Lower lobe of right lung (tissue), 2 donors: ENCODE data around the gene COMT. TPM values are rescaled to one million over a fixed set of nuclear protein-coding genes. Genes with fewer than 3 reads are reported as not detected.

Experiments
- ATAC-seq, 2 donors: fragments of 200-7000 bp; cut with Tn5 transposase; one replicate each; pipeline ENCODE4 v1.9.1; 2020 to 2022; ENCODE audit warnings: mild to moderate bottlenecking in 2 of 2, moderate library complexity in 2 of 2
- DNase-seq: peaks from one replicate; pipeline ENCODE4 v3.0.0-alpha.2; 2020
- H3K27ac ChIP-seq: fragments of 200-600 bp; one replicate; pipeline ENCODE4 v1.8.0; 2022
- H3K27me3 ChIP-seq: fragments of 200-600 bp; one replicate; pipeline ENCODE4 v1.8.0; 2022; ENCODE audit warnings: low read depth
- H3K36me3 ChIP-seq: fragments of 200-600 bp; one replicate; pipeline ENCODE4 v1.8.0; 2022; ENCODE audit warnings: mild to moderate bottlenecking
- H3K4me1 ChIP-seq: fragments of 200-600 bp; one replicate; pipeline ENCODE4 v1.8.0; 2022
- H3K4me3 ChIP-seq: fragments of 200-600 bp; one replicate; pipeline ENCODE4 v1.8.0; 2022; ENCODE audit warnings: mild to moderate bottlenecking
- H3K9me3 ChIP-seq: fragments of 200-600 bp; one replicate; pipeline ENCODE4 v1.8.0; 2022
- CTCF ChIP-seq: fragments of 200-600 bp; IDR thresholded peaks from one replicate; pipeline ENCODE4 v1.8.0; 2022; ENCODE audit warnings: antibody characterized with exemption, mild to moderate bottlenecking
- intact Hi-C: fragments of 100-400 bp; cut with DNase I; formaldehyde crosslinking; loops from one replicate; pipeline ENCODE4 v1.11.0; 2022
- total RNA-seq: library from RNA; stranded (reverse); fragmentation: NEBNext Ultra II Directional; extraction: Animal tissue kit (Norgen Biotek cat#: 25700); gene quantifications from one replicate; pipeline ENCODE4 v1.2.1, GENCODE V29; 2021
- donor health status: DM: no; HTN: yes; CAD: no; lungs with severe emphysema.

Gene COMT
- total RNA-seq, 1 donor from 2014 or later: 235 TPM

- ATAC-seq: no peak
- intact Hi-C loops: no loop called here
- Histone ChIP-seq H3K27ac (peak overlapping the region; percentile 6), H3K9me3 (no peaks in the 10 kb centered on the region), H3K27me3 (no peaks in the 10 kb centered on the region), H3K4me1 (peaks cover 40% of the 10 kb centered on the region), H3K36me3 (peaks cover 16% of the 10 kb centered on the region), H3K4me3 (peak overlapping the region; percentile 38)
- no peak for TF ChIP-seq CTCF
- DNase-seq: peak; percentile 42
Measured at GRCh38 chr22:19959587-19960490, 18.3 kb downstream of the COMT start.

DNA sequence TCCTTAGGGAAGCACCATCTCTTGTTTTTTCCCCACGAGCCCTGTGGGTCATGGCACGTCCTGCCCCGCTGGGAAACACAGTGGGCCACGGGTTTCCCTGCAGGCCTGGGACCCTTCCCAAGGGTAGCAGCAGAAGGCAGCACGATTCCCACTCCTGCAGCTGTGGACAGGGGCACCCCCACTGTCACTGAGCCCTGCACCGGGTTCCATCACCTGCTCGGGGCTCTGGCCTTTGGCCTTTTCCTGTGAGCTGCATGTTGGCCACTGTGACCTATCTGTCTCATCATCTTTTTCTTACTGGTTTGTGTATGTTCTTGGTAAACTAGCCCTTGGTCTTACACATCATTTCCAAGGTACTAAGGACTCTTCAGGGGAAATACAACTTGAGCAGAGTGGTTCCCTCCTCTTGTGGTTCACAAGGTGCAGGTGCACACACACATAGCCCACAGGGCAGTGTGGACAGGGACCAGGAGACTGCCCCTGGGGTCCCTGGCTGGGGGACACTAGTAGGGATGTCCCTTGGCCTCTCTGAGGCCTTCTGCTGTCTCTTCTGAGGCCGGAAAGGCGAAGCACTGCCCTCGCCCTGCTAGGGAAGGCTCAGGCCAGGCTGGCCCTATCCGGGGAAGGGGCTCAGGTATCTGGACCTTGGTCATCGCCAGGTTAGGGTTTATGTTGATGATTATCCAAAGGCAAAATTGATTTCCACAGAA, 19.1 kb downstream of the COMT start:
- H3K4me1 ChIP-seq: peaks cover 34% of the 10 kb centered on the region
- H3K4me3 ChIP-seq: no peak overlapping the region
- TF ChIP-seq CTCF: no peak
- intact Hi-C loops: no loop called here
- H3K36me3 ChIP-seq: peaks cover 22% of the 10 kb centered on the region
- DNase-seq: peak; percentile 34
- H3K9me3 ChIP-seq: no peaks in the 10 kb centered on the region
- no peak for ATAC-seq
- no peaks in the 10 kb centered on the region for H3K27me3 ChIP-seq
- peak overlapping the region; percentile 6 for H3K27ac ChIP-seq

- ATAC-seq (no peak), DNase-seq (no peak)
- Histone ChIP-seq H3K27ac (no peak overlapping the region), H3K4me1 (peaks cover 33% of the 10 kb centered on the region), H3K9me3 (no peaks in the 10 kb centered on the region), H3K4me3 (no peak overlapping the region), H3K36me3 (peaks cover 22% of the 10 kb centered on the region), H3K27me3 (no peaks in the 10 kb centered on the region)
- TF ChIP-seq CTCF: no peak
- intact Hi-C loops: no loop called here
Measured at GRCh38 chr22:19961201-19961580, 19.6 kb downstream of the COMT start.

DNA sequence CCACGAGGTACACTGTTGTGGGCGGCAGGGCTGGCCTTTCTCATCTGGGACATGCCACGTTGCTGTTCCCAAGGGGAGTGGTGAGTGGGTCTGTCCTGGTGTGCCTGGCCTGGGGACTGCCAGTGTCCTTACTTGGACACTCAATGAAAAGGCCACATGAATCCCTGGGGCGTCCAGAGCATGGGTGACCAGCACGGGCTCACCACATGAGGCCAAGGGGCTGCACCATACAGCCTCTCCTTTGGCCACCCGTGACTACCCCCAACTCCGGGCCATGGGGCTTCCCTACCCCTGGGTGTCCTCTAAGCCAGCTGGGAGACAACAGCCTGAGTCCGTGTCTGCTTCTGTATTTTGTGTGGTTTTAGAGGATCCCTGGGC, 20.3 kb downstream of the COMT start:
- no peak for ATAC-seq
- no peak for TF ChIP-seq CTCF
- Histone ChIP-seq H3K9me3 (no peaks in the 10 kb centered on the region), H3K36me3 (peaks cover 23% of the 10 kb centered on the region), H3K4me3 (no peak overlapping the region), H3K27ac (no peak overlapping the region), H3K27me3 (no peaks in the 10 kb centered on the region), H3K4me1 (peaks cover 33% of the 10 kb centered on the region)
- no peak for DNase-seq
- intact Hi-C loops: no loop called here

- H3K4me3 ChIP-seq: peak overlapping the region; percentile 35
Measured at GRCh38 chr22:19962246-19962908, 20.8 kb downstream of the COMT start.

More at GRCh38 chr22:19962246-19962908, 20.8 kb downstream of the COMT start:
- Histone ChIP-seq H3K4me1 (peaks cover 33% of the 10 kb centered on the region), H3K27ac (peak overlapping the region; percentile 78), H3K27me3 (no peaks in the 10 kb centered on the region), H3K36me3 (peaks cover 28% of the 10 kb centered on the region), H3K9me3 (no peaks in the 10 kb centered on the region)
- intact Hi-C loops: no loop called here
- peak; percentile 47 for TF ChIP-seq CTCF
- DNase-seq (peak; percentile 85), ATAC-seq (peak; percentile 71)
